HepG2 (cell line): ENCODE measurements around the gene HRH3. TPM values are rescaled to one million over a fixed set of nuclear protein-coding genes. Genes with fewer than 3 reads are reported as not detected.

Source experiments
- ATAC-seq: fragments of 200-7000 bp; cut with Tn5 transposase; 3 replicates; pipeline ENCODE4 v1.9.1; 2020; ENCODE audit warnings: mild to moderate bottlenecking, moderate library complexity
- BruUV-seq: library from RNA; stranded (reverse); fragments of 400-500 nt; replicated peaks from 2 replicates; lab custom pipeline; 2021; lab: Mats Ljungman, UMichigan
- CTCF ChIA-PET: fragments of 300-600 bp; formaldehyde crosslinking; extraction: SDS; loops from one replicate; lab custom pipeline; 2021; ENCODE audit warnings: low total read pairs, inconsistent platforms, low intra/inter-chr PET ratio; lab: Yijun Ruan, JAX
- POLR2A ChIA-PET: fragments of 350-600 bp; sonication (Branson Sonifier 250); formaldehyde crosslinking; loops from one replicate; lab custom pipeline; 2020; ENCODE audit warnings: antibody characterized with exemption, inconsistent platforms; lab: Yijun Ruan, JAX
- DNase-seq: peaks from one replicate; pipeline ENCODE4 v3.0.0-alpha.2; 2015; ENCODE audit warnings: low spot score
- FAIRE-seq: peaks from 3 replicates; lab custom pipeline; 2011; peaks lifted over from hg19 to GRCh38; lab: Jason Lieb, UNC
- H2AFZ ChIP-seq: one replicate; pipeline ENCODE4 v1.6.1; 2011; ENCODE audit warnings: low read length, inconsistent platforms
- H3K27ac ChIP-seq: fragments of 300-600 bp; 3 replicates; pipeline ENCODE4 v1.8.0; 2011; ENCODE audit warnings: mixed run types, mild to moderate bottlenecking, mixed read lengths, low read length, inconsistent platforms; ENCODE audit not compliant: insufficient read depth; ENCODE audit errors: extremely low read length
- H3K27me3 ChIP-seq, 2 experiments: fragments of 200-600 bp in 1 of 2; 2 replicates in 1 of 2; 3 replicates in 1 of 2; pipeline versions ENCODE4 v1.6.0 to v1.8.0; 2011; ENCODE audit warnings: low read length in 2 of 2, mild to moderate bottlenecking in 2 of 2, moderate library complexity in 2 of 2, inconsistent platforms in 1 of 2; ENCODE audit not compliant: insufficient read depth in 2 of 2, control insufficient read depth in 1 of 2
- H3K36me3 ChIP-seq, 2 experiments: fragments of 200-600 bp in 1 of 2; replicated peaks in 1 of 2; 2 replicates in 1 of 2; 3 replicates in 1 of 2; pipeline versions ENCODE4 v1.5.1 to v1.8.0; 2011; ENCODE audit warnings: low read length in 2 of 2, inconsistent platforms in 1 of 2; ENCODE audit not compliant: insufficient read depth in 2 of 2, control insufficient read depth in 1 of 2
- H3K4me1 ChIP-seq: 2 replicates; pipeline ENCODE4 v1.5.1; 2012; ENCODE audit warnings: low read length, inconsistent platforms; ENCODE audit not compliant: insufficient read depth
- H3K4me2 ChIP-seq: 2 replicates; pipeline ENCODE4 v1.6.0; 2011; ENCODE audit warnings: low read depth, low read length, inconsistent platforms
- H3K4me3 ChIP-seq, 3 experiments: fragments of 200-600 bp in 1 of 3; sonication (generic), shearing (Covaris generic) in 1 of 3; replicated peaks in 1 of 3; 2 replicates each; pipeline ENCODE4 v1.5.1; 2011 to 2016; ENCODE audit warnings: low read length in 3 of 3, inconsistent platforms in 2 of 3, low read depth in 2 of 3, mild to moderate bottlenecking in 2 of 3, control low read depth in 1 of 3, mixed read lengths in 1 of 3; ENCODE audit not compliant: insufficient read depth in 1 of 3
- H3K79me2 ChIP-seq: one replicate; pipeline ENCODE4 v1.6.1; 2011; ENCODE audit warnings: low read length, inconsistent platforms; ENCODE audit not compliant: insufficient read depth
- H3K9ac ChIP-seq: 2 replicates; pipeline ENCODE4 v1.6.0; 2011; ENCODE audit warnings: mild to moderate bottlenecking, low read depth, low read length, inconsistent platforms; ENCODE audit not compliant: insufficient read depth
- H3K9me3 ChIP-seq: 2 replicates; pipeline ENCODE4 v1.5.1; 2012; ENCODE audit warnings: mild to moderate bottlenecking, low read length
- H4K20me1 ChIP-seq: 2 replicates; pipeline ENCODE4 v1.6.0; 2011; ENCODE audit warnings: inconsistent platforms, mild to moderate bottlenecking, low read length, moderate library complexity; ENCODE audit not compliant: insufficient read depth
- BHLHE40 ChIP-seq: IDR thresholded peaks from 2 replicates; pipeline ENCODE4 v1.6.1; 2011; ENCODE audit warnings: low read length, improper control_type of control experiment
- FOXK1 ChIP-seq: sonication (generic); formaldehyde crosslinking; IDR thresholded peaks from 2 replicates; pipeline ENCODE4 v1.4.0; 2020; ENCODE audit warnings: low read depth, missing genetic modification reagents, borderline replicate concordance
- IKZF4 ChIP-seq: sonication (generic); formaldehyde crosslinking; IDR thresholded peaks from 2 replicates; pipeline ENCODE4 v1.5.1; 2020; ENCODE audit warnings: borderline replicate concordance, mild to moderate bottlenecking, low read depth, missing genetic modification reagents; ENCODE audit errors: not compliant biosample characterization
- NR2F1 ChIP-seq, 2 experiments: fragments of 450-650 bp in 1 of 2; formaldehyde crosslinking in 1 of 2; IDR thresholded peaks; 2 replicates each; pipeline versions ENCODE4 v1.5.0 to v1.6.1; 2016 to 2020; ENCODE audit warnings: mild to moderate bottlenecking in 1 of 2, missing compliant biosample characterization in 1 of 2, missing genetic modification reagents in 1 of 2, moderate library complexity in 1 of 2
- RAD51 ChIP-seq: fragments of 450-650 bp; IDR thresholded peaks from 2 replicates; pipeline ENCODE4 v1.6.1; 2016; ENCODE audit warnings: borderline replicate concordance
- SCMH1 ChIP-seq: sonication (generic); formaldehyde crosslinking; IDR thresholded peaks from 2 replicates; pipeline ENCODE4 v1.9.0; 2021; ENCODE audit warnings: missing genetic modification reagents, mild to moderate bottlenecking, borderline replicate concordance
- SMAD9 ChIP-seq: sonication (generic); formaldehyde crosslinking; IDR thresholded peaks from 2 replicates; pipeline ENCODE4 v1.5.1; 2020; ENCODE audit warnings: mild to moderate bottlenecking, missing genetic modification reagents
- ZNF230 ChIP-seq: sonication (generic); formaldehyde crosslinking; IDR thresholded peaks from 2 replicates; pipeline ENCODE4 v1.4.0; 2020; ENCODE audit warnings: mild to moderate bottlenecking, missing genetic modification reagents
- ZNF7 ChIP-seq: IDR thresholded peaks from 2 replicates; pipeline ENCODE4 v1.6.1; 2016; ENCODE audit warnings: missing biosample characterization, missing genetic modification reagents
- WGBS: methylation state at CpG from one replicate; pipeline ENCODE4 v1.1.6; 2017; ENCODE audit warnings: low lambda C conversion rate; 5-methylcytosine and 5-hydroxymethylcytosine counted together
- in situ Hi-C: cut with HindIII; loops from 2 replicates; pipeline ENCODE4 v1.10.0; 2017; ENCODE audit warnings: low pct_unique_long_range_greater_than_20kb; ENCODE audit not compliant: extremely low pct_ligation_motif_present
- intact Hi-C: fragments of 100-400 bp; cut with micrococcal nuclease; formaldehyde crosslinking; loops from one replicate; pipeline ENCODE4 v1.10.0; 2022; ENCODE audit not compliant: unreplicated experiment
- polyA plus RNA-seq, 8 experiments: library from polyadenylated mRNA; depleted of rRNA in 3 of 8; stranded (reverse) in 7 of 8; unstranded in 1 of 8; fragments of >200 nt; fragmentation: Illumina TruSeq in 4 of 8; extraction: Trizol in 4 of 8; gene quantifications; 2 replicates each; pipeline versions ENCODE4 v1.2.1 to v1.2.3, GENCODE V29; 2011 to 2016; ENCODE audit warnings: low read depth in 4 of 8, missing spikeins in 1 of 8, mixed read lengths in 1 of 8; ENCODE audit not compliant: insufficient read depth in 1 of 8
- total RNA-seq, 5 experiments: library from RNA; depleted of rRNA; stranded (reverse); fragments of >200 nt; fragmentation: Illumina TruSeq; extraction: Trizol; gene quantifications; 2 replicates each; pipeline ENCODE4 v1.2.3, GENCODE V29; 2016; ENCODE audit warnings: low read depth in 1 of 5
- TF ChIP-seq, protein P1 (sequence below): IDR thresholded peaks from 2 replicates; pipeline ENCODE4 v1.6.1; 2018; ENCODE audit warnings: missing genetic modification reagents, mild to moderate bottlenecking, missing compliant biosample characterization
- TF ChIP-seq, protein P2 (sequence below), 2 experiments: sonication (generic) in 1 of 2; formaldehyde crosslinking in 1 of 2; IDR thresholded peaks; 2 replicates each; pipeline versions ENCODE4 v1.5.1 to v1.6.1; 2011 to 2020; ENCODE audit warnings: borderline replicate concordance in 1 of 2, low read depth in 1 of 2, low read length in 1 of 2, mild to moderate bottlenecking in 1 of 2, missing genetic modification reagents in 1 of 2, moderate library complexity in 1 of 2

HRH3 gene
- total and polyA plus RNA-seq, 2 of the 13 experiments (the other 11 are each of a cell fraction or from before 2014, with no cell fraction given) = 0.18 TPM; not detected in 1

DNA sequence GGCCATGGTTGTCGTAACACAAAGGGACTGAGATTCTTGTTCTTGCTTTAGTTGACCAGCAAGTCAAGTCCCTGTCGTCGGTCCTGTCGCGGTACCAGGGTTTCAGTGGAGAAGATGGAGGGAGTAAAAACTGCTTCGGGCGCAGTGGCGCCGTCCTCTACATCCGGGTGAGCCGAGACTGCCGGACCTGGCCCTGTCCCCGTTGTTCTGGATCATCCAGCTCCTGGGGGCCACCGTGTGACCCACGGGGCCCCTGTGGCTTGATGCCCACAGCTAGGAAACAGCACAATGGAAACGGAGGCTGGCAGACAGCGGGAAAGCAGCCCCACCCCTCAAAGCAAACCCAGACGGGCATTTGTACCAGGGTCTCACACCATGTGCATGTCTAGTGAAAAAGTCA lies 22.3 kb downstream of the HRH3 start:
- H3K36me3 ChIP-seq = peaks cover 40 to 65% of the 10 kb centered on the region in 2 experiments
- H3K79me2 ChIP-seq = peaks cover 2% of the 10 kb centered on the region
- intact Hi-C loops = no loop called here
- H2AFZ ChIP-seq = no peak overlapping the region
- H3K27me3 ChIP-seq = no peaks in the 10 kb centered on the region
- POLR2A ChIA-PET = interaction anchor here (1.1 kb wide), 1 partner anchor 10 kb away, joined by 3 read pairs; no protein-coding TSS in a partner anchor
- H3K4me3 ChIP-seq = no peak overlapping the region
- no peak overlapping the region for H3K9ac ChIP-seq
- no peak overlapping the region for H3K27ac ChIP-seq
- BruUV-seq = no TSS peak
- no peak overlapping the region for H3K4me2 ChIP-seq
- no peaks in the 10 kb centered on the region for H4K20me1 ChIP-seq
- no peaks in the 10 kb centered on the region for H3K4me1 ChIP-seq
- ATAC-seq = no peak
- no peaks in the 10 kb centered on the region for H3K9me3 ChIP-seq
- no peak for TF ChIP-seq SMAD9
- no peak for TF ChIP-seq RAD51
- TF ChIP-seq SCMH1 (CRISPR knock-in tag) = no peak
- no peak for TF ChIP-seq ZNF7 (CRISPR knock-in tag)
- TF ChIP-seq, protein P1, sequence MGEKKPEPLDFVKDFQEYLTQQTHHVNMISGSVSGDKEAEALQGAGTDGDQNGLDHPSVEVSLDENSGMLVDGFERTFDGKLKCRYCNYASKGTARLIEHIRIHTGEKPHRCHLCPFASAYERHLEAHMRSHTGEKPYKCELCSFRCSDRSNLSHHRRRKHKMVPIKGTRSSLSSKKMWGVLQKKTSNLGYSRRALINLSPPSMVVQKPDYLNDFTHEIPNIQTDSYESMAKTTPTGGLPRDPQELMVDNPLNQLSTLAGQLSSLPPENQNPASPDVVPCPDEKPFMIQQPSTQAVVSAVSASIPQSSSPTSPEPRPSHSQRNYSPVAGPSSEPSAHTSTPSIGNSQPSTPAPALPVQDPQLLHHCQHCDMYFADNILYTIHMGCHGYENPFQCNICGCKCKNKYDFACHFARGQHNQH (CRISPR knock-in tag) = no peak
- TF ChIP-seq, protein P2, sequence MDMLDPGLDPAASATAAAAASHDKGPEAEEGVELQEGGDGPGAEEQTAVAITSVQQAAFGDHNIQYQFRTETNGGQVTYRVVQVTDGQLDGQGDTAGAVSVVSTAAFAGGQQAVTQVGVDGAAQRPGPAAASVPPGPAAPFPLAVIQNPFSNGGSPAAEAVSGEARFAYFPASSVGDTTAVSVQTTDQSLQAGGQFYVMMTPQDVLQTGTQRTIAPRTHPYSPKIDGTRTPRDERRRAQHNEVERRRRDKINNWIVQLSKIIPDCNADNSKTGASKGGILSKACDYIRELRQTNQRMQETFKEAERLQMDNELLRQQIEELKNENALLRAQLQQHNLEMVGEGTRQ (IDR thresholded peaks at IDR 0.05; ENCODE audit: low read depth, low read length) = no peak
- TF ChIP-seq, protein P2 (CRISPR knock-in tag; IDR thresholded peaks at IDR 0.05; ENCODE audit: borderline replicate concordance) = no peak
- TF ChIP-seq FOXK1 (CRISPR knock-in tag) = no peak
- TF ChIP-seq BHLHE40 = no peak
- no peak for TF ChIP-seq NR2F1 (CRISPR knock-in tag; IDR thresholded peaks at IDR 0.05)
- no peak for TF ChIP-seq ZNF230 (CRISPR knock-in tag)
- no peak for TF ChIP-seq IKZF4
- TF ChIP-seq, all 625 proteins: peak for 0
- FAIRE-seq (no peak), DNase-seq (no peak)
- in situ Hi-C loops = no loop called here
- CTCF ChIA-PET = no interaction called here
- 95% methylated on average over 18 of the region's 18 CpGs for WGBS
